K562 (cell line): ENCODE measurements around the gene MAPKAPK3. TPM values are rescaled to one million over a fixed set of nuclear protein-coding genes. Genes with fewer than 3 reads are reported as not detected.
A peak's percentile ranks its signal among the peaks of the same experiment; 100 is the strongest.

Experiments used
- BRF1 ChIP-seq: IDR thresholded peaks from 3 replicates; pipeline ENCODE4 v1.6.1; 2011; ENCODE audit warnings: borderline replicate concordance, mild to moderate bottlenecking; ENCODE audit not compliant: insufficient read length; ENCODE audit errors: extremely low read depth
- CBX3 ChIP-seq, 2 experiments: IDR thresholded peaks; 1 replicate in 1 of 2; 2 replicates in 1 of 2; pipeline ENCODE4 v1.6.1; 2012; ENCODE audit warnings: inconsistent platforms in 2 of 2, low read length in 2 of 2, borderline replicate concordance in 1 of 2, control low read depth in 1 of 2
- CTCFL ChIP-seq: IDR thresholded peaks from 2 replicates; pipeline ENCODE4 v1.6.1; 2011; ENCODE audit warnings: borderline replicate concordance, low read depth, mild to moderate bottlenecking, moderate library complexity, low read length; ENCODE audit not compliant: insufficient read depth, poor library complexity, severe bottlenecking
- DEAF1 ChIP-seq: fragments of 450-650 bp; formaldehyde crosslinking; IDR thresholded peaks from 2 replicates; pipeline ENCODE4 v1.4.0; 2020; ENCODE audit warnings: mild to moderate bottlenecking, moderate library complexity
- DNMT1 ChIP-seq: fragments of 450-650 bp; IDR thresholded peaks from 2 replicates; pipeline ENCODE4 v1.6.1; 2016; ENCODE audit warnings: antibody characterized with exemption, mild to moderate bottlenecking
- ETV1 ChIP-seq: fragments of 450-650 bp; conservative IDR thresholded peaks from 2 replicates; pipeline ENCODE4 v1.6.1; 2016; ENCODE audit warnings: missing genetic modification characterization, control low read depth, low read depth, missing compliant biosample characterization
- HDAC8 ChIP-seq: fragments of 450-650 bp; IDR thresholded peaks from 2 replicates; pipeline ENCODE4 v1.6.1; 2016; ENCODE audit warnings: mild to moderate bottlenecking, missing genetic modification characterization, moderate library complexity, missing compliant biosample characterization
- HDGF ChIP-seq: fragments of 450-650 bp; IDR thresholded peaks from 2 replicates; pipeline ENCODE4 v1.6.1; 2016
- LEF1 ChIP-seq: fragments of 450-650 bp; IDR thresholded peaks from 2 replicates; pipeline ENCODE4 v1.6.1; 2016; ENCODE audit warnings: mild to moderate bottlenecking
- TAF15 ChIP-seq: fragments of 200-400 bp; formaldehyde crosslinking; IDR thresholded peaks from 2 replicates; pipeline ENCODE4 v1.6.1; 2017; ENCODE audit warnings: mild to moderate bottlenecking, low read depth, low read length, moderate library complexity
- TBP ChIP-seq: optimal IDR thresholded peaks from 2 replicates; pipeline ENCODE3; 2011; ENCODE audit warnings: low read depth, low read length, improper control_type of control experiment
- THRB ChIP-seq: fragments of 450-650 bp; formaldehyde crosslinking; conservative IDR thresholded peaks from 2 replicates; pipeline ENCODE4 v1.4.0; 2022; ENCODE audit warnings: mild to moderate bottlenecking, missing genetic modification characterization
- TOE1 ChIP-seq, 2 experiments: fragments of 450-650 bp in 1 of 2; sonication (generic) in 1 of 2; formaldehyde crosslinking in 1 of 2; IDR thresholded peaks; 2 replicates each; pipeline versions ENCODE4 v1.7.1 to v1.8.0; 2016 to 2022; ENCODE audit warnings: borderline replicate concordance in 2 of 2, mild to moderate bottlenecking in 2 of 2, antibody characterized with exemption in 1 of 2, inconsistent platforms in 1 of 2, low read depth in 1 of 2, missing genetic modification reagents in 1 of 2, moderate library complexity in 1 of 2
- VEZF1 ChIP-seq: fragments of 200-800 bp; sonication (Bioruptor generic); IDR thresholded peaks from 2 replicates; pipeline ENCODE4 v1.6.1; 2017; ENCODE audit warnings: missing genetic modification characterization, missing compliant biosample characterization
- ZBTB12 ChIP-seq: fragments of 250-450 bp; sonication (Bioruptor Pico); IDR thresholded peaks from 2 replicates; pipeline ENCODE4 v1.4.0; 2020
- polyA plus RNA-seq, 8 experiments: library from polyadenylated mRNA; depleted of rRNA in 4 of 8; stranded (reverse) in 5 of 8; unstranded in 3 of 8; fragments of >200 nt; fragmentation: Nextera tagmentation in 2 of 8; fragmentation: Illumina TruSeq in 1 of 8; extraction: Ambion mirVana in 2 of 8; extraction: Trizol in 1 of 8; gene quantifications; 2 replicates each; pipeline versions ENCODE4 v1.2.1 to v1.2.3, GENCODE V29; 2011 to 2014; ENCODE audit warnings: inconsistent platforms in 1 of 8, missing spikeins in 1 of 8
- total RNA-seq, 7 experiments: library from RNA; depleted of rRNA in 6 of 7; stranded (reverse); fragments of >200 nt in 6 of 7; fragmentation: Illumina TruSeq in 2 of 7; extraction: Trizol in 2 of 7; gene quantifications; 2 replicates each; pipeline versions ENCODE4 v1.2.1 to v1.2.3, GENCODE V29; 2011 to 2021; ENCODE audit warnings: low replicate concordance in 1 of 7

MAPKAPK3 gene
- total and polyA plus RNA-seq, 9 of the 15 experiments (the other 6 are each of a cell fraction or from before 2014, with no cell fraction given) = 8.0 to 56.4 (median 41.2) TPM

GRCh38 chr3:50611464-50612233 lies 5.3 kb upstream of the MAPKAPK3 start, which contains the start of gene CISH (continued):
- TF ChIP-seq THRB (no peak), TBP (peak; percentile 75), LEF1 (peak; percentile 50; the same call in 1 of the 2 replicates), DEAF1 (no peak), CTCFL (no peak), ZBTB12 (CRISPR knock-in tag) (no peak), HDGF (no peak), CBX3 (IDR thresholded peaks at IDR 0.05; ENCODE audit: borderline replicate concordance in 1 of 2, low read length in 2 of 2) (no peak), ETV1 (peak; percentile 57), VEZF1 (CRISPR knock-in tag) (peak; percentile 96), DNMT1 (no peak), TOE1 (IDR thresholded peaks at IDR 0.05; ENCODE audit: borderline replicate concordance) (no peak), TOE1 (CRISPR knock-in tag; IDR thresholded peaks at IDR 0.05; ENCODE audit: borderline replicate concordance, low read depth) (no peak), TAF15 (no peak), BRF1 (no peak), HDAC8 (tag) (no peak)
